HepG2 (cell line): ENCODE data around the gene ATP1A1. TPM values are rescaled to one million over a fixed set of nuclear protein-coding genes. Genes with fewer than 3 reads are reported as not detected.

Source experiments
- ATRX ChIP-seq: sonication (generic); formaldehyde crosslinking; IDR thresholded peaks from 2 replicates; pipeline ENCODE4 v1.4.0; 2020; ENCODE audit warnings: missing genetic modification reagents, borderline replicate concordance
- BCL6 ChIP-seq: IDR thresholded peaks from 2 replicates; pipeline ENCODE4 v1.6.1; 2016; ENCODE audit warnings: missing genetic modification reagents, missing compliant biosample characterization
- DMAP1 ChIP-seq: IDR thresholded peaks from 2 replicates; pipeline ENCODE4 v1.6.1; 2016
- ELF3 ChIP-seq: IDR thresholded peaks from 2 replicates; pipeline ENCODE4 v1.6.1; 2016; ENCODE audit warnings: missing genetic modification reagents, missing compliant biosample characterization
- FOXO1 ChIP-seq: sonication (generic); formaldehyde crosslinking; IDR thresholded peaks from 2 replicates; pipeline ENCODE4 v1.4.0; 2020; ENCODE audit warnings: missing genetic modification reagents
- KAT8 ChIP-seq: IDR thresholded peaks from 2 replicates; pipeline ENCODE4 v1.6.1; 2016; ENCODE audit warnings: missing genetic modification reagents, missing compliant biosample characterization
- POLR2G ChIP-seq: fragments of 200-400 bp; formaldehyde crosslinking; IDR thresholded peaks from 2 replicates; pipeline ENCODE4 v1.6.1; 2018; ENCODE audit warnings: mild to moderate bottlenecking, low read depth, low read length, moderate library complexity
- SALL1 ChIP-seq: sonication (generic); formaldehyde crosslinking; IDR thresholded peaks from 2 replicates; pipeline ENCODE4 v1.8.0; 2022; ENCODE audit warnings: mild to moderate bottlenecking, missing genetic modification reagents
- ZC3H13 ChIP-seq: sonication (generic); formaldehyde crosslinking; IDR thresholded peaks from 2 replicates; pipeline ENCODE4 v1.8.1; 2023; ENCODE audit warnings: mild to moderate bottlenecking, missing genetic modification reagents, moderate library complexity
- ZFX ChIP-seq: sonication (generic); formaldehyde crosslinking; IDR thresholded peaks from 2 replicates; pipeline ENCODE4 v1.4.0; 2020; ENCODE audit warnings: mild to moderate bottlenecking, low read depth, missing genetic modification reagents, moderate library complexity
- ZFY ChIP-seq: sonication (generic); formaldehyde crosslinking; IDR thresholded peaks from 2 replicates; pipeline ENCODE4 v1.4.0; 2020; ENCODE audit warnings: missing genetic modification reagents
- ZMYM3 ChIP-seq: sonication (generic); formaldehyde crosslinking; IDR thresholded peaks from 2 replicates; pipeline ENCODE4 v1.5.1; 2020; ENCODE audit warnings: mild to moderate bottlenecking, missing genetic modification reagents
- polyA plus RNA-seq, 8 experiments: library from polyadenylated mRNA; depleted of rRNA in 3 of 8; stranded (reverse) in 7 of 8; unstranded in 1 of 8; fragments of >200 nt; fragmentation: Illumina TruSeq in 4 of 8; extraction: Trizol in 4 of 8; gene quantifications; 2 replicates each; pipeline versions ENCODE4 v1.2.1 to v1.2.3, GENCODE V29; 2011 to 2016; ENCODE audit warnings: low read depth in 4 of 8, missing spikeins in 1 of 8, mixed read lengths in 1 of 8; ENCODE audit not compliant: insufficient read depth in 1 of 8
- total RNA-seq, 5 experiments: library from RNA; depleted of rRNA; stranded (reverse); fragments of >200 nt; fragmentation: Illumina TruSeq; extraction: Trizol; gene quantifications; 2 replicates each; pipeline ENCODE4 v1.2.3, GENCODE V29; 2016; ENCODE audit warnings: low read depth in 1 of 5
- TF ChIP-seq, protein P1 (sequence below): sonication (generic); formaldehyde crosslinking; IDR thresholded peaks from 2 replicates; pipeline ENCODE4 v1.4.0; 2020; ENCODE audit warnings: missing genetic modification reagents
- TF ChIP-seq, protein P2 (sequence below): IDR thresholded peaks from 2 replicates; pipeline ENCODE4 v1.6.1; 2016; ENCODE audit warnings: mild to moderate bottlenecking
- TF ChIP-seq, protein P3 (sequence below): sonication (generic); formaldehyde crosslinking; IDR thresholded peaks from 2 replicates; pipeline ENCODE4 v1.5.1; 2020; ENCODE audit warnings: missing genetic modification reagents, mild to moderate bottlenecking, borderline replicate concordance
- TF ChIP-seq, protein P4 (sequence below), 2 experiments: sonication (generic) in 1 of 2; formaldehyde crosslinking in 1 of 2; IDR thresholded peaks; 2 replicates each; pipeline versions ENCODE4 v1.5.1 to v1.6.1; 2011 to 2020; ENCODE audit warnings: borderline replicate concordance in 1 of 2, low read depth in 1 of 2, low read length in 1 of 2, mild to moderate bottlenecking in 1 of 2, missing genetic modification reagents in 1 of 2, moderate library complexity in 1 of 2
- TF ChIP-seq, protein P5 (sequence below): sonication (generic); formaldehyde crosslinking; IDR thresholded peaks from 2 replicates; pipeline ENCODE4 v1.8.0; 2022; ENCODE audit warnings: missing genetic modification reagents, mild to moderate bottlenecking, borderline replicate concordance

The ATP1A1 gene
- total and polyA plus RNA-seq, 2 of the 13 experiments (the other 11 are each of a cell fraction or from before 2014, with no cell fraction given), result 280 to 705 TPM

DNA sequence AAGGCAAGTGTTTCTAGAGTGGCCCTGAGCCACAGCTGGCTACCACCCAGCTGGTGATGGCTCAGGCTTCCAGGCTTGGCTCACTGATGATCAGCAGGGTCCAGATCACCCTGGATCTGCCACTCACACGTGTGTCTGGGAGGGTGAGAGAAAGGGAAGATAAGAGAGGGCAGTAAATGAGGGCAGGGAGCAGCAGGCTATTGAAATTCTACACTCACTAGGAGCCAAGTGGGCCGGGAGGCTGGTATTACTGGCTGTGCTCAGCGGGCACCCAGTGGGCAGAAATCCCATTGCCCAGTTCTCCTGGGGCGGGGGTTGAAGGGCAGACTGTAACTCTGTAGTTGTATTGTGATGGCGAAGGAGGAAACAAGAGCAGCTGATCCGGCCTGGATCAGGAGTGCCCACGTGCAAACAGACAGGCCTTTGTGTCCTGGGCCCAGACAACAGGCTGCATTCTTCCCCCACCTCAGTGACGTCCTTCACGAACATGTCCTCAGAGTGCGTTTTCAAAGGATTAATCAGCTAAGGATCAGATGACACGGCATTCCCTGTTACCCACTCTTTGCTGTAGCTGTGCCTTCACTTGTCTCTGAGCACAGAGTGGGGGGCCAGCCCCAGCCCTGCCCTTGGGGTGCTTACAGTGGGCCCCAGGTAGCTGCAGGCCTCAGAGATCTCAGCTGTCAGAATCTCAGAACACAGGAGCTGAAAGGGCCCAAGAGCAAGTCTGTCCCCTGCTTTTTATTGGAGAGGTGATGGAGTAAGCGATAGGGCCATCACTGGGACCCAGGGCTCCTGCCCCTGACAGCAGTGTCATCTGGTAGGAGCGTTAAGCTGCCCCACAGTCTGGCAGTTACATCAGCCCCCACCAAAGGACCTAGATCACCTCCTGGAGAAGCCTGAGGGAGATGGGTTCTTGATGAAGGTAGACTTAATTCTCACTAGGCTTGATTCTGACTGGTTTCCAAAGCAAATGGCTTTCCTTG lies 60.5 kb downstream of the ATP1A1 start (continued):
- TF ChIP-seq, protein P1, sequence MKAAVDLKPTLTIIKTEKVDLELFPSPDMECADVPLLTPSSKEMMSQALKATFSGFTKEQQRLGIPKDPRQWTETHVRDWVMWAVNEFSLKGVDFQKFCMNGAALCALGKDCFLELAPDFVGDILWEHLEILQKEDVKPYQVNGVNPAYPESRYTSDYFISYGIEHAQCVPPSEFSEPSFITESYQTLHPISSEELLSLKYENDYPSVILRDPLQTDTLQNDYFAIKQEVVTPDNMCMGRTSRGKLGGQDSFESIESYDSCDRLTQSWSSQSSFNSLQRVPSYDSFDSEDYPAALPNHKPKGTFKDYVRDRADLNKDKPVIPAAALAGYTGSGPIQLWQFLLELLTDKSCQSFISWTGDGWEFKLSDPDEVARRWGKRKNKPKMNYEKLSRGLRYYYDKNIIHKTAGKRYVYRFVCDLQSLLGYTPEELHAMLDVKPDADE (CRISPR knock-in tag), result no peak
- TF ChIP-seq ELF3 (peak; percentile 73), ZMYM3 (CRISPR knock-in tag) (no peak), DMAP1 (no peak), ATRX (CRISPR knock-in tag) (no peak), ZFY (CRISPR knock-in tag) (peak; percentile 85), KAT8 (CRISPR knock-in tag) (peak; percentile 33; the same call in 1 of the 2 replicates), POLR2G (peak; percentile 62), ZC3H13 (CRISPR knock-in tag) (no peak), SALL1 (CRISPR knock-in tag) (peak; percentile 64; the same call in 1 of the 2 replicates), BCL6 (CRISPR knock-in tag) (no peak), FOXO1 (peak; percentile 65), ZFX (peak; percentile 93)
- TF ChIP-seq, protein P2, sequence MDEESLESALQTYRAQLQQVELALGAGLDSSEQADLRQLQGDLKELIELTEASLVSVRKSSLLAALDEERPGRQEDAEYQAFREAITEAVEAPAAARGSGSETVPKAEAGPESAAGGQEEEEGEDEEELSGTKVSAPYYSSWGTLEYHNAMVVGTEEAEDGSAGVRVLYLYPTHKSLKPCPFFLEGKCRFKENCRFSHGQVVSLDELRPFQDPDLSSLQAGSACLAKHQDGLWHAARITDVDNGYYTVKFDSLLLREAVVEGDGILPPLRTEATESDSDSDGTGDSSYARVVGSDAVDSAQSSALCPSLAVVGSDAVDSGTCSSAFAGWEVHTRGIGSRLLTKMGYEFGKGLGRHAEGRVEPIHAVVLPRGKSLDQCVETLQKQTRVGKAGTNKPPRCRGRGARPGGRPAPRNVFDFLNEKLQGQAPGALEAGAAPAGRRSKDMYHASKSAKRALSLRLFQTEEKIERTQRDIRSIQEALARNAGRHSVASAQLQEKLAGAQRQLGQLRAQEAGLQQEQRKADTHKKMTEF (CRISPR knock-in tag), result peak; percentile 41; the same call in 1 of the 2 replicates
- TF ChIP-seq, protein P3, sequence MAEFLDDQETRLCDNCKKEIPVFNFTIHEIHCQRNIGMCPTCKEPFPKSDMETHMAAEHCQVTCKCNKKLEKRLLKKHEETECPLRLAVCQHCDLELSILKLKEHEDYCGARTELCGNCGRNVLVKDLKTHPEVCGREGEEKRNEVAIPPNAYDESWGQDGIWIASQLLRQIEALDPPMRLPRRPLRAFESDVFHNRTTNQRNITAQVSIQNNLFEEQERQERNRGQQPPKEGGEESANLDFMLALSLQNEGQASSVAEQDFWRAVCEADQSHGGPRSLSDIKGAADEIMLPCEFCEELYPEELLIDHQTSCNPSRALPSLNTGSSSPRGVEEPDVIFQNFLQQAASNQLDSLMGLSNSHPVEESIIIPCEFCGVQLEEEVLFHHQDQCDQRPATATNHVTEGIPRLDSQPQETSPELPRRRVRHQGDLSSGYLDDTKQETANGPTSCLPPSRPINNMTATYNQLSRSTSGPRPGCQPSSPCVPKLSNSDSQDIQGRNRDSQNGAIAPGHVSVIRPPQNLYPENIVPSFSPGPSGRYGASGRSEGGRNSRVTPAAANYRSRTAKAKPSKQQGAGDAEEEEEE (CRISPR knock-in tag), result no peak
- TF ChIP-seq, protein P4, sequence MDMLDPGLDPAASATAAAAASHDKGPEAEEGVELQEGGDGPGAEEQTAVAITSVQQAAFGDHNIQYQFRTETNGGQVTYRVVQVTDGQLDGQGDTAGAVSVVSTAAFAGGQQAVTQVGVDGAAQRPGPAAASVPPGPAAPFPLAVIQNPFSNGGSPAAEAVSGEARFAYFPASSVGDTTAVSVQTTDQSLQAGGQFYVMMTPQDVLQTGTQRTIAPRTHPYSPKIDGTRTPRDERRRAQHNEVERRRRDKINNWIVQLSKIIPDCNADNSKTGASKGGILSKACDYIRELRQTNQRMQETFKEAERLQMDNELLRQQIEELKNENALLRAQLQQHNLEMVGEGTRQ (IDR thresholded peaks at IDR 0.05; ENCODE audit: low read depth, low read length), result peak; percentile 51; the same call in 1 of the 2 replicates
- TF ChIP-seq, protein P4 (CRISPR knock-in tag; IDR thresholded peaks at IDR 0.05; ENCODE audit: borderline replicate concordance), result no peak
- TF ChIP-seq, protein P5, sequence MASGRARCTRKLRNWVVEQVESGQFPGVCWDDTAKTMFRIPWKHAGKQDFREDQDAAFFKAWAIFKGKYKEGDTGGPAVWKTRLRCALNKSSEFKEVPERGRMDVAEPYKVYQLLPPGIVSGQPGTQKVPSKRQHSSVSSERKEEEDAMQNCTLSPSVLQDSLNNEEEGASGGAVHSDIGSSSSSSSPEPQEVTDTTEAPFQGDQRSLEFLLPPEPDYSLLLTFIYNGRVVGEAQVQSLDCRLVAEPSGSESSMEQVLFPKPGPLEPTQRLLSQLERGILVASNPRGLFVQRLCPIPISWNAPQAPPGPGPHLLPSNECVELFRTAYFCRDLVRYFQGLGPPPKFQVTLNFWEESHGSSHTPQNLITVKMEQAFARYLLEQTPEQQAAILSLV (CRISPR knock-in tag), result peak; percentile 39; the same call in 1 of the 2 replicates
